ENCODE data around the gene NDUFB8. TPM values are rescaled to one million over a fixed set of nuclear protein-coding genes. Genes with fewer than 3 reads are reported as not detected.

The NDUFB8 gene
- total RNA-seq, 1 experiment from 2014 or later = 289 TPM

Other genes with a start within 250 kb of the NDUFB8 start
- gene BLOC1S2, start 243.2 kb downstream of the NDUFB8 start, total RNA-seq (2014; rRNA removed; shearing (Covaris generic)) = 24.5 and 37.6 TPM in 2 replicates
- gene PKD2L1, start 199.6 kb downstream of the NDUFB8 start, total RNA-seq (2014; rRNA removed; shearing (Covaris generic)) = 0.21 TPM in 1 of 2 replicates, not detected in the other
- 253 and 267 TPM in 2 replicates for gene SCD, start 182.6 kb downstream of the NDUFB8 start, total RNA-seq (2014; rRNA removed; shearing (Covaris generic))
- 0.03 and 0.23 TPM in 2 replicates for gene WNT8B, start 66.9 kb downstream of the NDUFB8 start, total RNA-seq (2014; rRNA removed; shearing (Covaris generic))
- 1.2 and 2.0 TPM in 2 replicates for gene SEC31B, start 10.0 kb downstream of the NDUFB8 start, total RNA-seq (2014; rRNA removed; shearing (Covaris generic))
- gene HIF1AN, start 6.1 kb upstream of the NDUFB8 start, total RNA-seq (2014; rRNA removed; shearing (Covaris generic)) = 5.2 and 7.4 TPM in 2 replicates
- not detected in 2 replicates for gene PAX2, start 215.7 kb upstream of the NDUFB8 start, total RNA-seq (2014; rRNA removed; shearing (Covaris generic))